GM19395 (cell line): ENCODE results near the gene DENND1B.

Source experiments
- ATAC-seq: cut with Tn5 transposase; IDR thresholded peaks from one replicate; pipeline ENCODE4 v1.9.1; 2021; ENCODE audit warnings: mild to moderate bottlenecking, moderate library complexity; ENCODE audit not compliant: unreplicated experiment

The DENND1B gene

GRCh38 chr1:197649188-197649587 lies 126.1 kb downstream of the DENND1B start:
- ATAC-seq: no peak

GRCh38 chr1:197638316-197638715 lies 137.0 kb downstream of the DENND1B start:
- no peak for ATAC-seq

- ATAC-seq: no peak
Observed at GRCh38 chr1:197637406-197637805, 137.9 kb downstream of the DENND1B start.

- ATAC-seq: no peak
Observed at GRCh38 chr1:197633447-197634078, 141.7 kb downstream of the DENND1B start.

GRCh38 chr1:197632651-197633050 lies 142.6 kb downstream of the DENND1B start:
- ATAC-seq: no peak

GRCh38 chr1:197632005-197632404 lies 143.3 kb downstream of the DENND1B start:
- ATAC-seq: no peak

GRCh38 chr1:197622371-197622770 lies 152.9 kb downstream of the DENND1B start:
- ATAC-seq: no peak

- ATAC-seq: no peak
Observed at GRCh38 chr1:197621761-197622160, 153.5 kb downstream of the DENND1B start.

GRCh38 chr1:197620714-197621163 lies 154.5 kb downstream of the DENND1B start:
- no peak for ATAC-seq

GRCh38 chr1:197619008-197619640 lies 156.2 kb downstream of the DENND1B start:
- no peak for ATAC-seq

GRCh38 chr1:197618061-197618460 lies 157.2 kb downstream of the DENND1B start:
- no peak for ATAC-seq

GRCh38 chr1:197615693-197616011 lies 159.6 kb downstream of the DENND1B start:
- no peak for ATAC-seq

GRCh38 chr1:197614916-197615692 lies 160.2 kb downstream of the DENND1B start:
- ATAC-seq: peak; percentile 85

GRCh38 chr1:197606168-197606845 lies 169.0 kb downstream of the DENND1B start:
- no peak for ATAC-seq

- no peak for ATAC-seq
Observed at GRCh38 chr1:197604302-197604701, 171.0 kb downstream of the DENND1B start.

- ATAC-seq: no peak
Observed at GRCh38 chr1:197600751-197601150, 174.5 kb downstream of the DENND1B start.

- ATAC-seq: no peak
Observed at GRCh38 chr1:197599789-197600188, 175.5 kb downstream of the DENND1B start.

GRCh38 chr1:197598935-197599334 lies 176.3 kb downstream of the DENND1B start:
- ATAC-seq: no peak

- no peak for ATAC-seq
Observed at GRCh38 chr1:197595304-197595904, 179.9 kb downstream of the DENND1B start.

GRCh38 chr1:197590687-197591086 lies 184.6 kb downstream of the DENND1B start:
- no peak for ATAC-seq

GRCh38 chr1:197585809-197586208 lies 189.5 kb downstream of the DENND1B start:
- no peak for ATAC-seq
